Tibial nerve (tissue), 4 donors: Measurements from ENCODE around the gene GALNT10. TPM values are rescaled to one million over a fixed set of nuclear protein-coding genes. Genes with fewer than 3 reads are reported as not detected.

Experiments
- DNase-seq, 2 donors: peaks; one replicate each; pipeline ENCODE4 v3.0.0-alpha.2; 2019; ENCODE audit warnings: low spot score in 2 of 2
- H3K27ac ChIP-seq, 4 donors: fragments of 200-600 bp; sonication (generic) in 3 of 4; one replicate each; pipeline ENCODE4 v1.5.1; 2017 to 2019; ENCODE audit warnings: mild to moderate bottlenecking in 1 of 4
- H3K27me3 ChIP-seq, 2 donors: fragments of 200-600 bp; sonication (generic) in 1 of 2; one replicate each; pipeline versions ENCODE4 v1.5.1 to v1.6.0; 2017 to 2019
- H3K36me3 ChIP-seq, 3 donors: fragments of 200-600 bp; sonication (generic); one replicate each; pipeline ENCODE4 v1.5.1; 2018 to 2019
- H3K4me1 ChIP-seq, 4 donors: fragments of 200-600 bp; sonication (generic) in 3 of 4; one replicate each; pipeline ENCODE4 v1.5.1; 2017 to 2019
- H3K4me3 ChIP-seq, 4 donors: fragments of 200-600 bp; sonication (generic) in 3 of 4; one replicate each; pipeline ENCODE4 v1.5.1; 2017 to 2019; ENCODE audit warnings: mild to moderate bottlenecking in 1 of 4, moderate library complexity in 1 of 4
- H3K9me3 ChIP-seq, 4 donors: fragments of 200-600 bp; sonication (generic) in 3 of 4; one replicate each; pipeline ENCODE4 v1.5.1; 2017 to 2019
- CTCF ChIP-seq, 5 experiments: fragments of 200-600 bp in 3 of 5; fragments of 450-650 bp in 2 of 5; sonication (generic) in 3 of 5; IDR thresholded peaks; one replicate each; pipeline ENCODE4 v1.5.1; 2016 to 2019; ENCODE audit warnings: antibody characterized with exemption in 5 of 5, mild to moderate bottlenecking in 3 of 5, moderate library complexity in 2 of 5
- EP300 ChIP-seq, 2 donors: sonication (generic); formaldehyde crosslinking; IDR thresholded peaks; one replicate each; pipeline ENCODE4 v1.6.1; 2017; ENCODE audit warnings: antibody characterized with exemption in 2 of 2, mild to moderate bottlenecking in 1 of 2
- POLR2A ChIP-seq, 2 donors: fragments of 450-650 bp; IDR thresholded peaks; one replicate each; pipeline ENCODE4 v1.6.1; 2017; ENCODE audit warnings: antibody characterized with exemption in 2 of 2, mild to moderate bottlenecking in 2 of 2, moderate library complexity in 2 of 2
- whole genome bisulfite sequencing, 2 donors: methylation state at CpG; one replicate each; pipeline ENCODE4 v1.1.5; 2018; 5-methylcytosine and 5-hydroxymethylcytosine counted together
- total RNA-seq, 4 donors: library from RNA; depleted of rRNA; stranded (reverse); fragments of >200 nt; gene quantifications; one replicate each; pipeline ENCODE4 v1.1.0, GENCODE V29; 2016

The GALNT10 gene
- total RNA-seq, 4 donors from 2014 or later, result 24.1 to 41.2 (median 26.7) TPM

- Histone ChIP-seq H3K36me3 (peaks cover 0 to 72% (median 3%) of the 10 kb centered on the region in 3 donors), H3K27ac (no peak overlapping the region), H3K4me1 (peaks cover 0 to 32% (median 13%) of the 10 kb centered on the region in 4 donors), H3K27me3 (no peaks in the 10 kb centered on the region), H3K9me3 (no peaks in the 10 kb centered on the region), H3K4me3 (no peak overlapping the region)
- no peak for DNase-seq
- TF ChIP-seq CTCF (IDR thresholded peaks at IDR 0.05) (no peak), EP300 (IDR thresholded peaks at IDR 0.05) (no peak), POLR2A (IDR thresholded peaks at IDR 0.05) (no peak)
- WGBS, 2 donors, result 50 to 61% methylated on average over 8 of the region's 8 CpGs
These were observed 261.4 kb downstream of the GALNT10 start for GRCh38 chr5:154451957-154452356.

- H3K27ac ChIP-seq, result no peak overlapping the region
- no peaks in the 10 kb centered on the region for H3K27me3 ChIP-seq
- H3K9me3 ChIP-seq, result no peaks in the 10 kb centered on the region
- no peak for TF ChIP-seq EP300 (IDR thresholded peaks at IDR 0.05)
- no peak for TF ChIP-seq POLR2A (IDR thresholded peaks at IDR 0.05)
- no peak for TF ChIP-seq CTCF (IDR thresholded peaks at IDR 0.05)
- peaks cover 0 to 88% (median 3%) of the 10 kb centered on the region in 3 donors for H3K36me3 ChIP-seq
- H3K4me3 ChIP-seq, result no peak overlapping the region
- DNase-seq, result no peak
- WGBS, 2 donors, result 91 to 95% methylated on average over 5 of the region's 5 CpGs
- H3K4me1 ChIP-seq, result no peaks in the 10 kb centered on the region
These were observed 265.1 kb downstream of the GALNT10 start for GRCh38 chr5:154455585-154455984.

- Histone ChIP-seq H3K27ac (no peak overlapping the region), H3K4me3 (no peak overlapping the region), H3K9me3 (no peaks in the 10 kb centered on the region), H3K36me3 (peaks cover 0 to 88% (median 3%) of the 10 kb centered on the region in 3 donors), H3K27me3 (no peaks in the 10 kb centered on the region), H3K4me1 (no peaks in the 10 kb centered on the region)
- DNase-seq, result no peak
- TF ChIP-seq EP300 (IDR thresholded peaks at IDR 0.05) (no peak), CTCF (IDR thresholded peaks at IDR 0.05) (no peak), POLR2A (IDR thresholded peaks at IDR 0.05) (no peak)
- 92 to 97% methylated on average over 3 of the region's 3 CpGs for WGBS, 2 donors
These were observed 266.0 kb downstream of the GALNT10 start for GRCh38 chr5:154456540-154456939.

GRCh38 chr5:154459015-154459414 lies 268.5 kb downstream of the GALNT10 start:
- no peak for DNase-seq
- Histone ChIP-seq H3K9me3 (no peaks in the 10 kb centered on the region), H3K27ac (no peak overlapping the region), H3K4me1 (no peaks in the 10 kb centered on the region), H3K36me3 (peaks cover 0 to 80% (median 3%) of the 10 kb centered on the region in 3 donors), H3K4me3 (no peak overlapping the region), H3K27me3 (no peaks in the 10 kb centered on the region)
- no peak for TF ChIP-seq POLR2A (IDR thresholded peaks at IDR 0.05)
- TF ChIP-seq CTCF (IDR thresholded peaks at IDR 0.05), result no peak
- no peak for TF ChIP-seq EP300 (IDR thresholded peaks at IDR 0.05)
- WGBS, 2 donors, result 71 to 77% methylated on average over 3 of the region's 3 CpGs

- no peak overlapping the region for H3K4me3 ChIP-seq
- no peak for DNase-seq
- no peak overlapping the region for H3K27ac ChIP-seq
- no peaks in the 10 kb centered on the region for H3K4me1 ChIP-seq
- H3K27me3 ChIP-seq, result no peaks in the 10 kb centered on the region
- WGBS, 2 donors, result 91 to 92% methylated on average over 4 of the region's 4 CpGs
- H3K9me3 ChIP-seq, result no peaks in the 10 kb centered on the region
- TF ChIP-seq CTCF (IDR thresholded peaks at IDR 0.05), result no peak
- TF ChIP-seq EP300 (IDR thresholded peaks at IDR 0.05), result no peak
- TF ChIP-seq POLR2A (IDR thresholded peaks at IDR 0.05), result no peak
- H3K36me3 ChIP-seq, result peaks cover 0 to 68% (median 3%) of the 10 kb centered on the region in 3 donors
These were observed 269.6 kb downstream of the GALNT10 start for GRCh38 chr5:154460172-154460571.
